Stomach (tissue), 4 donors: ENCODE measurements around the gene ZNF154.

Experiments used
- CTCF ChIP-seq, 7 experiments: fragments of 450-650 bp in 4 of 7; fragments of 200-600 bp in 3 of 7; sonication (generic) in 3 of 7; IDR thresholded peaks; one replicate each; pipeline ENCODE4 v1.5.1; 2016 to 2019; ENCODE audit warnings: antibody characterized with exemption in 7 of 7, control low read depth in 2 of 7, mild to moderate bottlenecking in 1 of 7
- POLR2A ChIP-seq, 4 donors: fragments of 450-650 bp; IDR thresholded peaks; one replicate each; pipeline ENCODE4 v1.6.1; 2016; ENCODE audit warnings: antibody characterized with exemption in 4 of 4, control low read depth in 2 of 4, mild to moderate bottlenecking in 1 of 4, moderate library complexity in 1 of 4

GRCh38 chr19:57687363-57688010, 21.5 kb downstream of the ZNF154 start:
- TF ChIP-seq CTCF (IDR thresholded peaks at IDR 0.05) (no peak), POLR2A (IDR thresholded peaks at IDR 0.05) (no peak)
